Left hindlimb (tissue), 1 donor: ENCODE results near the gene TSPAN5.

Source experiments
- DNase-seq: peaks from one replicate; pipeline ENCODE4 v3.0.0-alpha.2; 2018

TSPAN5 gene

GRCh38 chr4:98614662-98615061 is 43.7 kb downstream of the TSPAN5 start:
- DNase-seq, result no peak

DNA sequence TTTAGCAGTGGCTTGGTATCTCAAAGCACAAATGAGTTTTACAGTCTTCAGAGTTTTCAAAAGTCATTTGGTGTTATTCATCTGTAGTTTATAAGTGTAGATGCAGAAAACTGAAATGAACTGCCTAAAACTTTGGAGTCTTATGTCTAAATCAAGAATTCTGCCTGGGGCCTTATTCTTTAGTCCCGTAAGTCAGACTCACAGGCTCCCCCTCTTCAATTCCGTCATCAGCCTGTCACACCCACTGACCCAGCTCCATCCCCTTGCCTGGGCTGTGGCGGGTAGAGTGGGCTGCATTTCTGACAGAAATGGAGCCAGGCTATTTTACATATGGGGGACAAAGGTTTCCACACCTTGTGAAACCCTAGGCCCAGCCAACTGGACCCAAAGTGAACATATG is 44.3 kb downstream of the TSPAN5 start:
- DNase-seq, result no peak

GRCh38 chr4:98613453-98614075 is 44.8 kb downstream of the TSPAN5 start:
- DNase-seq, result no peak

DNA sequence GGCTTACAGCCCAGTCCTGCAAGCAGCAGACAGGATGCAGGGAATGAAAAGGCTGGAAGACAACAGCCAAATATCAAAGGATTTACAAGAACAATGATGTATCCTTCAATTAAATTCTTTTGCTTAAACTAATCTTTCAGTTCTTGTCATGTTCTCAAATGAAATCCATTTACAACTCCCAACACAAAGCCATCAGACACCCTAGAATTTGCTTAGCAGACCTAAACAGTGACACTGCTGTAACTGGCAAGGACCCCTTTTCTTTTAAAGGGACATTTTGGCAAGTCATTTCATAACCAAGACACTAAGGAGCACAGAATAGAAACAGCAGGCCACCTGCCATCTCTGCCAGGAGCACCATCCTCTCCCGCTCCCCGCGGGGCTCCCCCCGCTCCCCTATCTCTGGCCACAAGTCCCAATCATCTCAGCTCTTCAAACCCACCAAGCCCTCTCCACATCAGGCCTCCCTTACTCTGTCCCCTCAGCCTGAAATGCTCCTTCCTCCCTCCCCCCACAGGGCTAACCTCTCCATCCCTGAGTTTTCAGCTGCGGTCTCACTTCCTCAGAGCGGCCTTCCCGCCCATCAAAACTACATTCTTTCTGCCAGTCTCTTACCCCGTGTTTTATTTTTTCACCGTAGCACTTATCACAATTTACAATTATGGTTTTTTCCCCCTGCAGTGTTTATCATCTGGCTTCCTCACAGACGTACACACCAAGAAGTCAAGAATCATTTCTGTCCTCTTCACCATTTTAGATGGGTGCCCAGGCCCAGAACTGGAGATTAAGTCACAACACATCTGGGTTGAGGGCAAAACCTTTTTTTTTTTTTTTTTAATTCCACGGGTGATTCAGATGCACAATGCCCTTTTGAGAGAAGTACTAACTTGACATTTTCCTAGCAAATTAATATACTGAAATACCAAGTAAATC is 45.8 kb downstream of the TSPAN5 start:
- no peak for DNase-seq

DNA sequence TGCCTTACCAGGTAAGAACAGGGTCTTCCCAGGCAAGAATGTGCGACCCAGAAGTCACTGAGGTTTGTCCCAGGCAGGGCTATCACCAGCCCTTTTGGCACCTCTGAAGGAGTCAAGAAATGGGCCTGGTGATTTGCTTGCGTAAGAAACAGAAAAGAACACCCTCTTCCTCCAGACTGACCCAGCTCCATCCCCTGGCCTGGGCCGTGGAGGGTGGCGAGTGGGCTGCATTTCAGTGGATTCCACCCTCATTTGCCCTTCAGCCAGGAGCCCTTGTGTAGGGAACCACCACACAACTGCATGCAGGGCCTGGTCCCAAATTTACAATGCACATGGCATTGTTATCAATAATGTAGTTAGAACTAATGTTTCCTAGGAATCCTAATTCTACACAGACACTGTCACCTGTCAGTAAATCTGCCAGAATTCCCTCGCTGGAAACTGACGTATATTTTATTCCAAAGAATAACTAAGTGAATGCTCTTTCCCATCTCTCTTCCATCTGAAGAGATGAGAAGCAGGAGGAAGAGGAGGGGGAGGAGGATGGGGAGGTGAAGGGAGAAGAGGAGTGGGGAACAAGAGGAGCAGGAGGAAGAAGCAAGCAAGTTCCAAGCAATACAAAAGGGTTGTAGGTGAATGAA is 46.6 kb downstream of the TSPAN5 start:
- DNase-seq, result no peak

DNA sequence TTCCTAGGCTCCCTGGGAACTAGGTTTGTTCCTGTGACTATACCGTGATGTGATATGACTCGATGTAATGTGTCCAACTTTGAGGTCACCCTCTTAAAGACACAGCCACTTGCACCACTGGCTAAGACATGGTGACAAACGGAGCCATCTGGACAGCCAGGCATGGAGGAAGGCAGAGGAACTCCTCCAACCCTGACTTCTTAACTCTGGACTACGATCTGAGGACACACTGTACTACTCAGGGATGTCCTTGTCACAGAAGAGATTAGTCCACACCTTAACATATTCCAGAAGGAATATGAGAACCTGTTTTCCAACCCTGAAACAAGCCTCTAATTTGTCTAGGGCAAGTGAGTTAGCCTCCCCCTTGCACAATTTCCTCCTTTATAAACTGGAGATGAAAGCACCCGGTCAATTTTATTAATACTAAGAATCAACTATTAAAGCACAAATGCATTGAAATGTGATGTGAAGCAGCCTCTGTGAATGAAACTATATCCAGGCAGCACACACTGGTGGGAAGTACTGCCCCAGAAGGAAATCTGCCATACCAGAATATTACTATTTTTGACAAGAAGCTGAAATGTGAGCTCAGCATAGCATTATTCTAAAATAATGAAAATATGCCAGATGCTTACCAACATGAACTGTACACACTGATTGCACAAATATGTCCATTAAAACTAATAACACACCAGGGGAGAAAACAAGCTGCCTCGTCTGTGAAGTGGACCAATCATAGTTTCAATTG is 47.3 kb downstream of the TSPAN5 start:
- no peak for DNase-seq

DNA sequence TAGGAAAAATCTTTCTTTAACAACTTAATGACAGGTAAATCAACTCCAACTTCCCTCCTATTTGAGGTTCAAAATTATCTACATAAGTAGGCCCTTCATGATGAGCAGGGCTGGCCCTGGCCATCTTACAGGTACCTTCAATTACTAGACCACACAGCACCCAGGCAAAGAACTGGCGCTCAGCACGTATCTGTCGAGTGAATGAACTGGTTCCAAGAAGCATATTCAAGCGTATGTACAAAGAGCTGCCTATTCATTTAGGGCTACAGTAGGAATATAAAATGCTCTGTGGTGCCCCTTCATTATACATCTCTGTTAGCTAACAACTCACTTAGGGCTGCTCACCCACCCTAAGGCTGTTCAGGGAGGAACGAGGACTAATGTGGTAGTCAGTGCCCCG is 48.0 kb downstream of the TSPAN5 start:
- DNase-seq, result no peak

GRCh38 chr4:98609934-98610333 is 48.5 kb downstream of the TSPAN5 start:
- no peak for DNase-seq

- DNase-seq, result no peak
Observed at GRCh38 chr4:98608356-98608755, 50.1 kb downstream of the TSPAN5 start.

GRCh38 chr4:98606894-98607293 is 51.5 kb downstream of the TSPAN5 start:
- DNase-seq, result no peak

DNA sequence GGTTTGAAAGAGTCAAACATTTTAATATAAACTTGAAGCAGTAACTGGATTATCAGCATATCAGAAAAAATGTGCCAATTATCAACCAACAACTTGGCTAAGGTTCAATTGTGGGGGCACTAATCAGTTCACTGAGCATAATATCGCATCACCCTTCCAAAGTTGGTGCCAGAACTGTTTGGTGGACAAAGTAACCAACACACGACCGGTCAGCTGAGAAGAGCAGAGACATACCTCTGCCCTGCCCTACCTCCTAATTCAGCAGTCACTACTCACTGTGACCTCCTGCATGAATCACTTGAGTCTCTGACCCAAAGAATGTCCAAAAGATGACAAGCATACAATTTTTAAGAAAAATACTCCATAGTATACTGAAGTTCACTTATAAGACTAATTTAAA is 53.2 kb downstream of the TSPAN5 start:
- DNase-seq, result no peak

DNA sequence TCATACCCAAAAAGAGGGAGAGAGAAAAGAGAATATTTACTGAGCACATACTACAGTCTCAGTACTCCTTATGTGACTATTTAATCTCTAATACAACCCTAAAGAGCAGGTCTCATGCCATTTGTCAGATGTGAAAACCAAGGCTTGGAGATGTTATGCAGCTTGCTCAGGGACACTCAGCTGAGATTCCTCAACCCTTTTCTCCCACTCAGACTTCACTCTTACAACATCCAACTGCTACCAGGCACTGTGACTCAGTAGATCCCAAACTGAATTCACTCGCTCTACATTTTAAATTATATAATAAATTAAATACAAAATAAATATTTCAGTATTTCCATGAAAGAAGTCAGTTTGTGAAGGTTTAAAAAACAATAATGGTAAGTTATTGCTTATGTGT is 53.7 kb downstream of the TSPAN5 start:
- DNase-seq, result no peak

DNA sequence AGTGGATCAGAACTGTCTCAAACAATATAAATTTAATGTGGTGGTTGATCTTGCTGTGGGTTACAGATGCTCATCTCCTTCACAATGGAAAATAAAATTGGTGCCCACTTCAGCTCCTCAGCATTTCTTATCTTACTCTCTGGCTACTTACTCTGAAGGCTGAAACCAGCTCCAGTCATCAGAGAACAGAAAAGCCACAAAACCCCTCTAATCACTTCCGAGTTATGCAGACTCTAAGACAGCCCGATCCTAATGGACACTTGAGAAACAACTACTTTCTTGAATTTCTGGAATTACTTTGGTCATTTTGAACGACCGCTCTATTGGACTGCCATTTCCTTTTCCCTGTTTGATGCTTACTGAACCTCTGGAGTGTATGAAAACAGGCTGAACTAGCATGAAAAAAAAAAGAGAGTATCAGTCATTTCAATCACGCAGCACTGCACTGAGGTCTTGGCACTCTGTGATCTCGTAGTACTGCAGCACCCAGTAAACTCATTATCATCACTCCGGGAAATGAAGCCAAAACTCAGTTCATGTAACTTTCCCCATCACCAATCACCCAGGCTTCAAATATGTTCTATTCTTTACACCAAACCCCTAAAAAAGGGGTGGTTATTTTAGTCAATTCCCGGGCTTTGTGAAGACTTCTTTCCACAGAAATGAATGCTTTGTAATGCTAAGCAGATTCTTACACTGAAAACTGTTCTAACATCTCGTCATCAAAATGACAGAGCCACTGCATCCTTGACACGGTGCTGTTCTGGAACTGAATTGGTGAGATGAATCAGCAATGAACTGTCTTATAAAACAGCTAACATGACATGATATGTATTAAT is 54.5 kb downstream of the TSPAN5 start:
- no peak for DNase-seq

DNA sequence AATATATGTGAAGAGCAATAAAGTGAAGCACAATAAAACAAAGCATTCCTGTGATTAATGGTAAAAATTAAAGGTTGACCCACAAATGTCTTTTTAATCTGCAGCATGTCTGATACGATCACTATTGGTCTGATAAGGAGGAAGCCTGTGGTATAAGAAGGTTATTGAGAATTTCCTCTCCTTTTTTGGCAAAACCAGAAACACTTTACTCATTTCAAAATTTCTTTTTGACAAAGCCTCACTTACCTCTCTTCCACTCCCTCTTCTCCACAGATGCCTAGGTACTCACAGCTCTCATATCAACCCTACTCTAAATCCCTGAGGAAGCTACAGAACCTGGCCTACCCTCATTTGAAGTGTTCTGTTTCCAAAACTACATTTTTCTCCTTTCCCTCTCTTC is 56.1 kb downstream of the TSPAN5 start:
- DNase-seq, result no peak

- no peak for DNase-seq
Observed at GRCh38 chr4:98601708-98602107, 56.7 kb downstream of the TSPAN5 start.

DNA sequence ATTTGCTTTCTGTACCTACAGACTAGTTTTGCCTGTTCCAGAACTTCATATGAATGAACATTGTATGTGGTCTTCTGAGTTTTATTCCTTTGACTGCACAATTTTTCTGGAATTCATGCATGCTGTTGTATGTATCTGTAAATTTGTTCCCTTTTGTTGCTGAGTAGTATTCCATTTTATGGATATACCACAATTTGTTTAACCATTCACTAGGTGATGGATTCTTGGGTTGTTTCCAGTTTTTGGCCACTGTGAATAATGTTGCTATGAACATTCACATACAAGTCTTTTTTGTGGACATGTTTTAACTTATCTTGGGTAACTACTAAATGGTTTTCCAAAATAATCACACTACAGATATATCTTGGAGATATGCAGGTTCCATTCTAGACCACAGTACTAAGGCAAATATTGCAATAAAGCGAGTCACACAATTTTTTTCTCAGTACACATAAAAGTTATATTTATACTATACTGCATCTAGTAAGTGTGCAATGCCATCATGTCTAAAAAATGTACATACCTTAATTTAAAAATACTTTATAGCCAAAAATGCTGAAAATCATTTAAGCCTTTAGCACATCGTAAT is 58.7 kb downstream of the TSPAN5 start:
- DNase-seq, result no peak

- DNase-seq, result no peak
Observed at GRCh38 chr4:98586962-98587354, 71.5 kb downstream of the TSPAN5 start.

DNA sequence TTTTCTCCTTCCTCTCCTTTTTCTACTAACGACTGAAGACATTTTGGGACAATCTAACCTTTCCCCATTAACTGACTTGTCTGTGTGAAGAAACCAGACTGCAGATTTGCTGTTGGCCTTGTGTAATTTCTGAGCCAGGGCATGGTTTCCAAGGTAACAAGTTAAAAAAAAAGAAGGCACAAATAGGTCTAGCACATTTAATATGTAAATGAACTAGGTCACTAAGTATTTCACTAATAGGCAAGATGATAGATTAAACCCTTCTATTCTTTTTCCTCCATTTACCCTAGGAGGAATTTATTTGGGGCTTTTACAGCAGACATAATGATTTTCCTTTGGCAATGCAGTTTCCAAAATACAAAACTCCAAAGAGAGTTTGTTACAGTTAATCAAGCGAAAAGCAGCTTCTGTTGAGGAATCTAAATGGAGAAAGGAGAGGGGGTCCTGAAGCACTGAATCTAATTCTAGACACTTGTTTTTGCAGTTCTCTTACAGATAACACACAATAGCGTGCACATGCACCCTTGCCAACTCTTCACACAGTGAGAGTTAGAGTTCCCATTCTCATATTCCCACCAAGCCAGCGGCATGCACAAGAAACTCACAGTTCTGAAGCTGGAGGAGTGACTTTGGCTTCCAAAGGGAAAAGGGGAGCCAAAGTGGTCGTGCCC is 72.0 kb downstream of the TSPAN5 start:
- no peak for DNase-seq

DNA sequence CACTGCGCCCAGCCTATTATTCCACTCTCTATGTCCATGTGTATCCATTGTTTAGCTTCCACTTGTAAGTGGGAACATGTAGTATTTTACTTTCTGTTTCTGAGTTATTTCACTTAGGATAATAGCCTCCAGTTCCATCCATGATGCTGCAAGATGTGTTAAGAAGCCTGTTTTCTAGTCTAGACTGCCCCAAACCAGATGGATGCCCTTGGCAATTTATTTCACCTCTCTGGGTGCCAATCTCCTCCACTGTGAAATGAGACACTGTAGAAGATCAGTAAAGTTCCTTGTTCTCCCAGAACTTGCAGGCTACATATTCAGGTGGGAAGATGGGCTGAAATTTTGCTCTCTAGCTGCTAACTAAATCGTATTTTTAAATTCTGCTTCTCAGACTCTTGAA is 72.8 kb downstream of the TSPAN5 start:
- DNase-seq, result no peak

DNA sequence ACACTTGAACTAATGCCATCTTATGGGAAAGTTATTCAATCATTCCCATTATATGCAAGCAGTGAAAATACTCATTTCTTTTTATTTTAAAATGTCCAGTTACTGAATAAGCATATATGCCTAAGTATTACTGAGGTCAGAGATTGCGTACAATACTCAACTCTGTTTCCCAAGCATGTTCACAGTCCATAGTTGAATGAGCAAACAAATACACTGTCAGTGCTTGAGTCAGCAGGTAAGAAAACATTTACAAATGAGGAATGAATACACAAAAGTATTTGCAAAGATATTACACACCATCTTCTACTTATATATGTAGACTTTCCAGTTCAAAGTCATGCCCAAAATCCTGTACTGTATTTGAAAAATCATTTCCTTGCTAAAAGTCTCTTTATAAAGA is 74.1 kb downstream of the TSPAN5 start:
- DNase-seq, result no peak

DNA sequence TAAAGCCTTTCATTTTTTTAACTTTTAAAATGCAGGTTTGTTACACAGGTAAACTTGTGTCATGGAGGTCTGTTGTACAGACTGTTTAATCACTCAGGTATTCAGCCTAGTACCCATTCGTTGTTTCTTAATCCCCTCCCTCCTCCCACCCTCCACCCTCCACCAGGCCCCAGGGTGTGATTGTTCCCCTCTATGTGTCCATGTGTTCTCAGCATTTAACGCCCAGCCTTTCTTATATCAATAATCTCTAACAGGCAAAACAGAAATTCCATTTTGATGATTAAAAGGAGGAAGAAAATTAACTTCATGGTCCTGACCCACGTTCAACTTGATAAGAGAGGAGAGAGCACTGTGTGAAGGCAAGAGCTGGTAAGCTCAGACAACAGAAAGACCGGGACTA is 75.1 kb downstream of the TSPAN5 start:
- DNase-seq, result no peak
